B cell (primary cell): ENCODE measurements around the gene EEPD1. TPM values are rescaled to one million over a fixed set of nuclear protein-coding genes. Genes with fewer than 3 reads are reported as not detected.

Experiments used
- ATAC-seq: fragments of 200-7000 bp; cut with Tn5 transposase; one replicate; pipeline ENCODE4 v1.10.0; 2021; ENCODE audit warnings: low read depth, mild to moderate bottlenecking, moderate number of reproducible peaks, moderate library complexity
- CTCF ChIA-PET: fragments of 350-600 bp; sonication (Branson Sonifier 250); formaldehyde crosslinking; loops from one replicate; lab custom pipeline; 2021; ENCODE audit warnings: antibody characterized with exemption, inconsistent platforms; lab: Charles Lee
- POLR2A ChIA-PET: fragments of 350-600 bp; sonication (Branson Sonifier 250); formaldehyde crosslinking; loops from one replicate; lab custom pipeline; 2021; ENCODE audit warnings: antibody characterized with exemption; lab: Charles Lee
- DNase-seq: peaks from one replicate; pipeline ENCODE4 v3.0.0; 2013
- H2AFZ ChIP-seq: 2 replicates; pipeline ENCODE4 v1.6.1; 2012; ENCODE audit warnings: mild to moderate bottlenecking, low read depth, low read length; ENCODE audit not compliant: insufficient read depth, poor library complexity, severe bottlenecking
- H3K27ac ChIP-seq, 2 donors: 1 replicate in 1 of 2; 2 replicates in 1 of 2; pipeline ENCODE4 v1.5.1; 2012 to 2013; ENCODE audit warnings: low read length in 2 of 2, mild to moderate bottlenecking in 2 of 2, moderate library complexity in 1 of 2
- H3K27me3 ChIP-seq, 4 experiments: fragments of 200-600 bp in 1 of 4; sonication (generic) in 1 of 4; replicated peaks in 1 of 4; 1 replicate in 2 of 4; 2 replicates in 2 of 4; pipeline versions ENCODE4 v1.6.1 to v1.7.0; 2013 to 2016; ENCODE audit warnings: low read length in 3 of 4, mild to moderate bottlenecking in 2 of 4, mixed read lengths in 1 of 4, moderate library complexity in 1 of 4; ENCODE audit not compliant: insufficient read depth in 4 of 4, control insufficient read depth in 3 of 4; ENCODE audit errors: control extremely low read depth in 1 of 4
- H3K36me3 ChIP-seq, 2 experiments: replicated peaks in 1 of 2; 1 replicate in 1 of 2; 2 replicates in 1 of 2; pipeline versions ENCODE4 v1.6.1 to v1.7.1; 2013; ENCODE audit warnings: low read length in 1 of 2; ENCODE audit not compliant: insufficient read depth in 2 of 2, control insufficient read depth in 1 of 2; ENCODE audit errors: control extremely low read depth in 1 of 2, extremely low read depth in 1 of 2
- H3K4me1 ChIP-seq, 2 donors: fragments of 200-600 bp in 1 of 2; sonication (generic) in 1 of 2; 1 replicate in 1 of 2; 2 replicates in 1 of 2; pipeline versions ENCODE4 v1.5.1 to v1.6.1; 2013 to 2017; ENCODE audit warnings: low read length in 2 of 2; ENCODE audit not compliant: control insufficient read depth in 2 of 2, insufficient read depth in 2 of 2
- H3K4me2 ChIP-seq: replicated peaks from 2 replicates; pipeline ENCODE3; 2012; ENCODE audit warnings: mild to moderate bottlenecking, low read depth, low read length; ENCODE audit not compliant: poor library complexity, severe bottlenecking
- H3K4me3 ChIP-seq, 5 experiments: fragments of 200-600 bp in 1 of 5; sonication (generic) in 1 of 5; 1 replicate in 3 of 5; 2 replicates in 2 of 5; pipeline versions ENCODE4 v1.5.1 to v1.7.0; 2011 to 2016; ENCODE audit warnings: low read length in 4 of 5, mild to moderate bottlenecking in 4 of 5, low read depth in 2 of 5, control low read depth in 1 of 5, moderate library complexity in 1 of 5; ENCODE audit not compliant: insufficient read depth in 1 of 5; ENCODE audit errors: control extremely low read depth in 1 of 5, extremely low read depth in 1 of 5
- H3K79me2 ChIP-seq: fragments of 200-600 bp; sonication (generic); one replicate; pipeline ENCODE4 v1.6.0; 2016; ENCODE audit warnings: low read length; ENCODE audit not compliant: control insufficient read depth, insufficient read depth
- H3K9ac ChIP-seq: fragments of 200-600 bp; sonication (generic); 2 replicates; pipeline ENCODE4 v1.6.1; 2017; ENCODE audit warnings: mild to moderate bottlenecking, low read length, moderate library complexity
- H3K9me3 ChIP-seq, 3 donors: one replicate each; pipeline versions ENCODE4 v1.6.1 to v1.7.1; 2013; ENCODE audit warnings: low read length in 2 of 3; ENCODE audit not compliant: control insufficient read depth in 2 of 3, insufficient read depth in 1 of 3; ENCODE audit errors: control extremely low read depth in 1 of 3
- H4K20me1 ChIP-seq: 2 replicates; pipeline ENCODE4 v1.6.0; 2012; ENCODE audit warnings: mild to moderate bottlenecking, low read length; ENCODE audit not compliant: insufficient read depth, control insufficient read depth, poor library complexity, severe bottlenecking
- H3K27ac Mint-ChIP-seq: one replicate; pipeline ENCODE4 v1.8.0; 2021; ENCODE audit warnings: mixed read lengths
- H3K27me3 Mint-ChIP-seq: one replicate; pipeline ENCODE4 v1.8.0; 2021; ENCODE audit warnings: mixed read lengths
- H3K4me1 Mint-ChIP-seq: one replicate; pipeline ENCODE4 v1.8.0; 2021; ENCODE audit warnings: mixed read lengths
- H3K4me3 Mint-ChIP-seq: one replicate; pipeline ENCODE4 v1.8.0; 2021; ENCODE audit warnings: mixed read lengths
- H3K9me3 Mint-ChIP-seq: one replicate; pipeline ENCODE4 v1.8.0; 2022; ENCODE audit warnings: mixed read lengths; ENCODE audit not compliant: insufficient read depth
- CTCF ChIP-seq: fragments of 200-600 bp; IDR thresholded peaks from one replicate; pipeline ENCODE4 v1.8.0; 2022; ENCODE audit warnings: antibody characterized with exemption, mild to moderate bottlenecking
- EZH2 ChIP-seq: IDR thresholded peaks from 2 replicates; pipeline ENCODE4 v1.6.1; 2012; ENCODE audit warnings: borderline replicate concordance, low read depth, mild to moderate bottlenecking, moderate library complexity, low read length; ENCODE audit not compliant: insufficient read depth, poor library complexity, severe bottlenecking
- WGBS: methylation state at CpG from one replicate; pipeline ENCODE4 v1.1.5; 2013; ENCODE audit warnings: missing lambda C conversion rate; ENCODE audit not compliant: insufficient coverage; 5-methylcytosine and 5-hydroxymethylcytosine counted together
- intact Hi-C: fragments of 100-400 bp; cut with micrococcal nuclease; formaldehyde crosslinking; loops from one replicate; pipeline ENCODE4 v1.10.0; 2022
- polyA plus RNA-seq: library from polyadenylated mRNA; depleted of rRNA; stranded (reverse); fragments of >200 nt; gene quantifications from 2 replicates; pipeline ENCODE4 v1.2.3, GENCODE V29; 2012
- total RNA-seq, 2 donors: library from RNA; stranded (reverse); fragments of 120-200 nt in 1 of 2; gene quantifications; 1 replicate in 1 of 2; 2 replicates in 1 of 2; pipeline versions ENCODE4 v1.2.3 to v1.2.4, GENCODE V29; 2013 to 2022

EEPD1 gene
- total and polyA plus RNA-seq, 2 donors (not counting 1 experiment from before 2014, with no cell fraction given): 0.49 to 4.1 TPM

DNA sequence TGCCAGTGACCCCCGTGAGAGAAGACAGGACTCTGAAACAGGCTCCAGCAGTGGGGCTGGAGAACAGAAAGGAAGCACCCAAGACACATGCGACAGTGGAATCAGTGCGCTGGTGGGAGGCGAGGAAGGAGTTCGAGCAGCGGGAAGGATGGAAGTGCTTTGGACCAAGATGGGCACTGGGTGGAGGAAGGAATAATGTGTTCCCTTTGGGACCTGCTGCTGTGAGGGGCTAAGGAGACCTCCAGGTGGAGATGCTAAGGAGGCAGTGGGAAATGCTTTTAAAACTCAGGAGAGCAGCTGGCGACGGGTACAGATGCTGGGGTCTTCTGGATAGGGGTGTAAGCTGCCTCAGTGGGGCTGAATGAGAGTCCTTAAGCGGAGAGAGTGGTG is 126.9 kb downstream of the EEPD1 start:
- ATAC-seq (no peak), DNase-seq (no peak)
- Histone ChIP-seq H3K4me2 (no peak overlapping the region), H3K4me1 (peaks cover 16 to 21% of the 10 kb centered on the region in 2 donors), H3K27ac (no peak overlapping the region), H3K9ac (no peak overlapping the region), H3K27me3 (no peaks in the 10 kb centered on the region), H4K20me1 (no peaks in the 10 kb centered on the region), H3K36me3 (no peaks in the 10 kb centered on the region), H2AFZ (no peak overlapping the region), H3K9me3 (no peaks in the 10 kb centered on the region), H3K79me2 (no peaks in the 10 kb centered on the region), H3K4me3 (no peak overlapping the region)
- 84% methylated on average over 9 of the region's 9 CpGs for WGBS
- H3K27me3 Mint-ChIP-seq: peaks cover 26% of the 10 kb centered on the region
- ChIA-PET CTCF (no interaction called here), POLR2A (no interaction called here)
- peaks cover 25% of the 10 kb centered on the region for H3K4me1 Mint-ChIP-seq
- H3K27ac Mint-ChIP-seq: no peak overlapping the region
- no peaks in the 10 kb centered on the region for H3K9me3 Mint-ChIP-seq
- H3K4me3 Mint-ChIP-seq: no peak overlapping the region
- intact Hi-C loops: no loop called here
- TF ChIP-seq EZH2 (no peak), CTCF (no peak)

GRCh38 chr7:36280840-36281812 is 128.1 kb downstream of the EEPD1 start:
- Mint-ChIP-seq H3K27ac (no peak overlapping the region), H3K27me3 (peaks cover 26% of the 10 kb centered on the region), H3K4me3 (no peak overlapping the region), H3K9me3 (no peaks in the 10 kb centered on the region), H3K4me1 (peaks cover 32% of the 10 kb centered on the region)
- Histone ChIP-seq H3K79me2 (no peaks in the 10 kb centered on the region), H3K4me1 (peaks cover 23 to 30% of the 10 kb centered on the region in 2 donors), H3K27me3 (no peaks in the 10 kb centered on the region), H3K9ac (no peak overlapping the region), H3K4me3 (no peak overlapping the region), H3K36me3 (no peaks in the 10 kb centered on the region), H4K20me1 (no peaks in the 10 kb centered on the region), H3K9me3 (no peaks in the 10 kb centered on the region), H2AFZ (no peak overlapping the region), H3K4me2 (no peak overlapping the region), H3K27ac (no peak overlapping the region)
- intact Hi-C loops: no loop called here
- WGBS: 86% methylated on average over 12 of the region's 18 CpGs
- DNase-seq: no peak
- CTCF ChIA-PET: interaction anchor here (1.2 to 1.5 kb wide), 2 partner anchors 8 to 296 kb away, joined by 3 read pairs; no protein-coding TSS in a partner anchor
- TF ChIP-seq EZH2: no peak
- no peak for TF ChIP-seq CTCF
- POLR2A ChIA-PET: no interaction called here
- no peak for ATAC-seq
